ENCODE data around the gene TRAPPC12.

DNA sequence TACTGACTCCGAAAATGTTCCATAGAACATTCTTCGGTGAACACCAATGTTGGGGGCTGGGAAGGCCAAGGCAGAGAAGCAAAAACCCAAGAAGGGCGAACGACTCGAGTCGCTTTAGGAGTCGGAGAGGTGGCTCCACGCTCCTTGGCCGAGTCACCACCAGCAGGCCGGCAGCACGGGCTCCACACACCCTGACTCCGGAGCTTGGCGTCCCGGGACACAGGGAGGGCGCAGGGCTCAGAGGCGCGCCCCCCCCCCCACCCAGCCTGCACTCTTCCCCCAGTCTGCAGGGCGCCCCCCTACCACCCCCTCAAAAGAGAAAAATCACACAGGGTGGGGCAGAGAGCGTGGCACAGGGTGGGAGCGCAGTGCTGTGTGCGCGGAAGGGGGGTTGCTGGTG lies 147.4 kb downstream of the TRAPPC12 start:
- no peak for TF ChIP-seq POLR2AphosphoS5 (IDR thresholded peaks at IDR 0.05; ENCODE audit: insufficient read depth in 1 of 2, low read depth in 1 of 2)
- TF ChIP-seq, protein P1, sequence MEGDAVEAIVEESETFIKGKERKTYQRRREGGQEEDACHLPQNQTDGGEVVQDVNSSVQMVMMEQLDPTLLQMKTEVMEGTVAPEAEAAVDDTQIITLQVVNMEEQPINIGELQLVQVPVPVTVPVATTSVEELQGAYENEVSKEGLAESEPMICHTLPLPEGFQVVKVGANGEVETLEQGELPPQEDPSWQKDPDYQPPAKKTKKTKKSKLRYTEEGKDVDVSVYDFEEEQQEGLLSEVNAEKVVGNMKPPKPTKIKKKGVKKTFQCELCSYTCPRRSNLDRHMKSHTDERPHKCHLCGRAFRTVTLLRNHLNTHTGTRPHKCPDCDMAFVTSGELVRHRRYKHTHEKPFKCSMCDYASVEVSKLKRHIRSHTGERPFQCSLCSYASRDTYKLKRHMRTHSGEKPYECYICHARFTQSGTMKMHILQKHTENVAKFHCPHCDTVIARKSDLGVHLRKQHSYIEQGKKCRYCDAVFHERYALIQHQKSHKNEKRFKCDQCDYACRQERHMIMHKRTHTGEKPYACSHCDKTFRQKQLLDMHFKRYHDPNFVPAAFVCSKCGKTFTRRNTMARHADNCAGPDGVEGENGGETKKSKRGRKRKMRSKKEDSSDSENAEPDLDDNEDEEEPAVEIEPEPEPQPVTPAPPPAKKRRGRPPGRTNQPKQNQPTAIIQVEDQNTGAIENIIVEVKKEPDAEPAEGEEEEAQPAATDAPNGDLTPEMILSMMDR (IDR thresholded peaks at IDR 0.05), result no peak
- no peak for TF ChIP-seq POLR2A (IDR thresholded peaks at IDR 0.05)

Measured in vagina (tissue), 2 donors.